Activated T-helper 9 cell treated with anti-CD3 and anti-CD28 coated beads, Interleukin-2, amount 50 U/mL, for 16 hours (primary cell): ENCODE measurements around the gene CASS4.
"Not testable (repeated sequence)": the region's sequence is repeated elsewhere in the genome, so short reads cannot be mapped to it uniquely, and the experiment has no call there.

Experiments
- DNase-seq: peaks from one replicate; pipeline ENCODE4 v3.0.0-alpha.2; 2020; ENCODE audit warnings: low read depth

Gene CASS4

GRCh38 chr20:56392881-56393482 is 19.1 kb upstream of the CASS4 start:
- DNase-seq = no peak

- no peak for DNase-seq
Measured at GRCh38 chr20:56393653-56394052, 18.4 kb upstream of the CASS4 start.

GRCh38 chr20:56395166-56395565 is 16.9 kb upstream of the CASS4 start:
- no peak for DNase-seq

GRCh38 chr20:56400001-56400640 is 11.9 kb upstream of the CASS4 start:
- DNase-seq = peak; percentile 37

DNA sequence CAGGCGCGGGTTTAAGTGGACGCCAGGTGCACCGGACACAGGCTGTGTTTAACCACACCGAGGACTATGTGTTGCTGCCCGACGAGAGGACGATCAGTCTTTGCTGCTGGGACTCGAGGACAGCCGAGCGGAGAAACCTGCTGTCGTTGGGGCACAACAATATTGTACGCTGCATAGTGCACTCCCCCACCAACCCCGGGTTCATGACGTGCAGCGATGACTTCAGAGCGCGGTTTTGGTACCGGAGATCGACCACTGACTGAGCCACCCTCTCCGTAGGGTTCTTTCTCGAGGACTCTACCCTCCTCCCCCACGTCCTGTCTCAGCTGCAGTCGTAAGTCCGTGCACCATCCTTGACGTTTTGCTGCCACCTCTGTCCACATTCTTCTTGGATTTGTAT is 8.6 kb upstream of the CASS4 start:
- DNase-seq = no peak

- DNase-seq = not testable (repeated sequence)
Measured at GRCh38 chr20:56405356-56405755, 6.7 kb upstream of the CASS4 start.

DNA sequence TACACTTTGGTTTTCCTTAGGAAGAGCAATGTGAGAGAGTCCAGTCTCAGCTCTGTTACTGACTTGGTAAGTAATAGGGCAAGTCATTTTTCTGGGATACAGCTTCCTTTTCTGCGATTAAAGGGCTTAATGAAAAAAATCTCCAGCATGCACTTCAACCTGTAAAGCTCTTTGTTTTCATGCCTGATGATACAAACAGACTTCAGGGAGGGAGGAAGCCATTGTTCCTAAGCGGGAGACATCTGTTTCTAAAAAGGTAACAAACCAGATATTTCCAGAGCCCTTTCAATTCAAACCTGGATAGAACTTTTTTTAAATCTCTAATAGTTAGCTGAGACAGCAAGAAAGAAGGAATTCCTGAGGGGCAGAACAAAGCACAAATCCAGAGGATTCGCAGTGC is 5.2 kb upstream of the CASS4 start:
- DNase-seq = no peak

DNA sequence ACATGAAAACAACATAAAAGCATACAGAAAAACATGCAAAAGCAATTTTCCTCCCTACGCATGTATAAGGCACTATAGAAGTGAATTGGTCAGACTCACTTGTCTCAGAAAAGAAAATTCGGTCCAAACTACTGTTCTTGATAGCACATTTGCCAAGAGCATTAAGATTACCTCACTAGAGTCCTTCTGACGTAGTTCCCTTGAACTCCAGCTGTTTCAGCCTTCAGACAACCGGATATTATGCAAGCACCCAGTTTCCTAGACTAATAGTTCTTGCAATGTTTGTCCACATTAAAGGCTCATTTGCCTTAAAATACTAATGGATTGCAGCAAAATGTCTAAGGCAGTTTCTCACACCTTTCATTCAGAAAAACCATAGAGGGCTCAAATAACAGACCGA is 2.5 kb upstream of the CASS4 start:
- DNase-seq = no peak

DNA sequence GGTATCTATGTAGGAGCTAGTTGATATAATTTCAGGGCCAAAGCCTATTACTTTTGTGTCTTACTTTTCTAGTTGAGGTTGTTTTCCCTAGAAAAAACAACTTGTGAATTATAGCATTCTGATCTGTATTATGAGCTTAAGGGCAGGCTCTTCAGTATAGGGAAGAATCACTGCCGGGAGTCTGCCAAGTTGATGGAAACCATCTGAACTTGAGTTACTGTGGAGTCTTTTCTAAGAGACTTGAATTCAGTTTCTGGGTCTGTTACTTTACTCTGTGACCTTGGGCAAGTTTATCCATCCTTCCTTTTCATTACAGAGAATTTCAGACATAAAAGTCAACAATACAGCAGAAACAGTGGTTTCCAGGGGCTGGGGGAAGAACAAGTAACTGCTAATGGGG is 2.1 kb upstream of the CASS4 start:
- no peak for DNase-seq

DNA sequence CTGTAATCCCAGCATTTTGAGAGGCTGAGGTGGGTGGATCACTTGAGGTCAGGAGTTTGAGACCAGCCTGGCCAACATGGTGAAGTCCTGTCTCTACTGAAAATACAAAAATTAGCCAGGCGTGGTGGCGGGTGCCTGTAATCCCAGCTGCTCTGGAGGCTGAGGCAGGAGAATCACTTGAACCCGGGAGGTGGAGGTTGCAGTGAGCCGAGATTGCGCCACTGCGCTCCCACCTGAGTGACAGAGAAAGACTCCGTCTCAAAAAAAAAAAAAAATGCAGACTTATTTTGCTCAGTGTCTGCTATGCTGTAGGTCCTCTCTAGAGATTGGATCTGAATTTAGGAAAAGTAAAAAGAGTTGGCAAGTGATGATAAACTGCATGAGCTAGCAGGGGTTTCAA is 773 bp upstream of the CASS4 start:
- DNase-seq = not testable (repeated sequence)

DNA sequence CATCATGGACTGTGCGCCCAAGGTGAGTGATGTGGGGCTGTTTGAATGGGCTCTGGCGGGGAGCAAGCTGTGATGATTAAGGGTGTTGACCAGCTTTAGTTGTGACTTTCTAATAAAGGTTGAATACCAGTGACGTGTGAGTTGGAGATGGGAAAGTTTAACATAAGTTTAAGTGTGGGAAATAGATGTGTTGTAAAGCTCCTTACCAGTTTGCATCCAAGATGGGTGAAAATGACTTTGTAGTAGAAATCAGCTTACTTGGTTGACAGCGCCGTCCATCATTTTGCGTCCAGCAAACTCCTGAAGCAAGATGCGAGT is 372 bp downstream of the CASS4 start:
- no peak for DNase-seq

DNA sequence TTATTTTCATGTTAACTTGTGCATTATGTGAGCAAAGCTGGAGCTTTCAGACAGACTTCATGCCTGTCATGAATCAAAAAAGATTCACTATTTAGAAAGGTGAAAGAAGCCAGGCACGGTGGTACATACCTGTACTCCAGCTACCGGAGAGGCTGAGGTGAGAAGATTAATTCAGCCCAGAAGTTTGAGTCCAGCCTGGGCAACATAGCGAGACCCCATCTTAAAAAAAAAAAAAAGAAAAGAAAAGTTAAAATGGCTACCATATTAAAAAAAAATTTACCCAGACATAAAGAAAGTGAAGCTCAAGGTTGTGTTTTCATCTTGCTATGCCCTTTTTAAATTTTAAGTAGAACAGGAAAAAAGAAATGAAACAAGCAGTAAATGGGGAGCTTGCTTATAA is 889 bp downstream of the CASS4 start:
- DNase-seq = no peak

DNA sequence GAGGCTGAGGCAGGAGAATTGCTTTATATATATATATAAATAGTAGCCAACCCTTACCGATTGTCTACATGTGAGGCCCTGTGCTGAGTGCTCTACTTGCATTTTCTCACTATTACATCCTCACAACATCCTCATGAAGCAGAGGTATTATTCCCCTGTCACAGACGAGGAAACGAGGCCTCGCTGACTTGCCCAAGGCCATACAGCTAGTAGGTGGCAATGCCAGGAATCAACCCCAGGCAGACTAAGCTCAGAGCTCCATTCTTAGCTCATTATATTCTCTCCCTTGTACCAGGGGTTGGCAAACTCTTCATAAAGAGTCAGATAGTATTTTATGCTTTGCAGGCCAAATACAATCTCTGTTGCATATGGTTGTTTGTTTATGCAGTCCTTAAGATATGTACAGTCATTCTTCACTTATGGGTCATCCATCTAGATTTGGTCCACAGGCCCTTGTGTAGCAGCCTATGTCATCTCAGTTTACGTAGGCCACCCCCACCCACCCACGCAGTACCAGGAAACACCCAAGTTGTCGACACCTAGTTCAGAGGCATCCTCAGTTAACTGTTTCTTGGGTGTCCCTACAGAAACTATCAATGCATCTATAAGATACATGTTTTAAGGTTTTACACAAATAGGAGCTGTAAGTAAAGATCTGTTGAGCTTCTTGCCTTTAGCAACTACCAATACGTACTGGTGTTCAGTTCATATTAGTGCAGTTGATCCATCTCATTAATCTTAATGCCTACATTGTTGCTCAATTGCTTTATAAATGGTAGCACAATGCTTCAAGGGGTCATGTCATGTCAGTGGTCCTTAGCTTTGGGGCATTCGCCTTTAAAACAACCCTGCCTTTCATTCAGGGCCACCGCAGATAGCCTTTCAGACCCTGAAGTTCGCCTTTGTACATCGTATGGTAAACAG is 3.0 kb downstream of the CASS4 start:
- peak; percentile 50 for DNase-seq

- DNase-seq = no peak
Measured at GRCh38 chr20:56417402-56417801, 5.3 kb downstream of the CASS4 start.

DNA sequence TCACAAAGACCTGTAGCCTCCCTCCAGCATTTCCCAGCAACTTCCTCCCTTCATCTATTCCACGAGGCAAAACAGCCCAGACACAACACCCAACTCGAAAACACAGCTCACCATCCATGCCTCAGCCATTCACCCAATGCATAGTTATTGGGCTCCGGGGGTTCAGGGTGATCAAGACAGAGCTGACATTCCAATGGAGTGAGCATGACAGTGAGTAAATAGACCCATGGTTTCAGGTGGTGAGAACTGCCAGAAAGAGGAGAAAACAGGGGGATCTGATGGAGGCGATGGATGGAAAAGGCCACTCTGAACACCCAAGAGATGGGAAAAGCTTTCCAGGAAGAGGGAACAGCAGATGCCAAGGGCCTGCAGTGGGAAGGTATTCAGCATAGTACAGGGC is 5.9 kb downstream of the CASS4 start:
- no peak for DNase-seq

- DNase-seq = no peak
Measured at GRCh38 chr20:56418385-56418861, 6.4 kb downstream of the CASS4 start.

DNA sequence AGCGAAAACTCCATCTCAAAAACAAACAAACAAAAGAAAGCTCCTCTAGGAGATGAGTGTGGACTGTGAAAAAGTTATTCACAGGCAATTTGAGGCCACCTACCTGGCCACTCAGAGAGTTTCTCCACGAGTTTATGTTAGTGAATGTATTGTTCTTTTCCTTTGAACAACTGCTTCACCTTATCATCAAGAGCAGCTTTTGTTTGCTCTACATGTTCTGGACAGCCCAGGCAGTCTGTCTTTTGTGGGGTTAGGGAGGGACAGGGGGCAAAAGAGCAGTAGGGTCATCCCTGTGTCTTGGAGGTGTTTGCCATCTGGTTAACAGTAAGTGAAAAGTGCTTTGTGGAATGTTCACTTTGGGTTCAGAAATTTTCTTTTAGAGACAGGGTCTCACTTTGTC is 8.0 kb downstream of the CASS4 start:
- no peak for DNase-seq

GRCh38 chr20:56420940-56421688 is 9.1 kb downstream of the CASS4 start:
- DNase-seq = no peak

GRCh38 chr20:56422076-56422823 is 10.2 kb downstream of the CASS4 start:
- DNase-seq = no peak

DNA sequence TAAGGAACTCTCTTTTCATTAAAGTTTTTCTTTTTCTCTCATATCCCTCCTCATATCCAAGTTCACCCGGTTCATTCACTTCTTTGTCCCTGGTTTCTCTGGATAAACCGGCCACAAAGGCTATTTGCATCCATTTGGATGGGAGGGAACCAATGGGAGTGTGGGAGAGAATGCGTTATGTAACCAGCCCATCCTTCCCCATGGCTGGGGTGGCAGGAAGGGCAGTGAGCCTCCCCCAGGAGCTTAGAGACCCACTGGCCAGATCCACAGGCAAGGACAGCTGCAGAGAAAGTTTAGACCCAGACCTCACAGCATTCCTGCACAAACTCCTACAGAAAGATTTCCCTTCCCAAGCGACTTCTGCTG is 10.7 kb downstream of the CASS4 start:
- no peak for DNase-seq

GRCh38 chr20:56423211-56423610 is 11.2 kb downstream of the CASS4 start:
- DNase-seq = no peak

- no peak for DNase-seq
Measured at GRCh38 chr20:56423886-56424285, 11.8 kb downstream of the CASS4 start.
